ENCODE results near the gene DPYD.

DPYD gene

GRCh38 chr1:97073936-97074335, 846.9 kb downstream of the DPYD start:
- DNase-seq, result no peak

- DNase-seq, result no peak
These were observed 847.7 kb downstream of the DPYD start for GRCh38 chr1:97073169-97073568.

- no peak for DNase-seq
These were observed 849.7 kb downstream of the DPYD start for GRCh38 chr1:97071173-97071572.

GRCh38 chr1:97070376-97070775, 850.5 kb downstream of the DPYD start:
- DNase-seq, result no peak

GRCh38 chr1:97069312-97069711, 851.5 kb downstream of the DPYD start:
- DNase-seq, result no peak

- no peak for DNase-seq
These were observed 854.0 kb downstream of the DPYD start for GRCh38 chr1:97066860-97067259.

GRCh38 chr1:97063532-97063931, 857.3 kb downstream of the DPYD start:
- DNase-seq, result no peak

GRCh38 chr1:97061604-97062003, 859.2 kb downstream of the DPYD start:
- no peak for DNase-seq

- DNase-seq, result no peak
These were observed 864.4 kb downstream of the DPYD start for GRCh38 chr1:97056386-97056785.

- no peak for DNase-seq
These were observed 867.6 kb downstream of the DPYD start for GRCh38 chr1:97053268-97053667.

GRCh38 chr1:97051823-97052222, 869.0 kb downstream of the DPYD start:
- DNase-seq, result no peak

GRCh38 chr1:97050506-97050905, 870.3 kb downstream of the DPYD start:
- DNase-seq, result no peak

- no peak for DNase-seq
These were observed 873.4 kb downstream of the DPYD start for GRCh38 chr1:97047421-97047793.

- no peak for DNase-seq
These were observed 873.9 kb downstream of the DPYD start for GRCh38 chr1:97046765-97047420.

- DNase-seq, result no peak
These were observed 876.6 kb downstream of the DPYD start for GRCh38 chr1:97044159-97044760.

- no peak for DNase-seq
These were observed 878.3 kb downstream of the DPYD start for GRCh38 chr1:97042551-97042950.

GRCh38 chr1:97041026-97041425, 879.8 kb downstream of the DPYD start:
- DNase-seq, result no peak

GRCh38 chr1:97038410-97038809, 882.4 kb downstream of the DPYD start:
- DNase-seq, result no peak

- no peak for DNase-seq
These were observed 886.2 kb downstream of the DPYD start for GRCh38 chr1:97034651-97035050.

- no peak for DNase-seq
These were observed 886.9 kb downstream of the DPYD start for GRCh38 chr1:97033949-97034348.

All from CD4-positive, alpha-beta T cell treated with Interleukin-12 subunit alpha and Interleukin-12 subunit beta, for 1 hour (primary cell).